Thyroid gland (tissue), 4 donors: ENCODE measurements around the gene HHAT.

Source experiments
- CTCF ChIP-seq, 6 experiments: fragments of 200-600 bp in 3 of 6; fragments of 450-650 bp in 3 of 6; sonication (generic) in 3 of 6; IDR thresholded peaks; one replicate each; pipeline ENCODE4 v1.5.1; 2016 to 2019; ENCODE audit warnings: antibody characterized with exemption in 6 of 6, mild to moderate bottlenecking in 2 of 6, inconsistent platforms in 1 of 6, moderate library complexity in 1 of 6
- POLR2A ChIP-seq, 2 donors: fragments of 450-650 bp; IDR thresholded peaks; one replicate each; pipeline ENCODE4 v1.6.1; 2017; ENCODE audit warnings: antibody characterized with exemption in 2 of 2, mild to moderate bottlenecking in 2 of 2, moderate library complexity in 1 of 2

- TF ChIP-seq CTCF (IDR thresholded peaks at IDR 0.05) (no peak), POLR2A (IDR thresholded peaks at IDR 0.05) (no peak)
Observed at GRCh38 chr1:210412240-210412639, 83.5 kb downstream of the HHAT start.
